Measurements from ENCODE around the gene ZNF581.

The ZNF581 gene

GRCh38 chr19:55663846-55664536 lies 20.5 kb downstream of the ZNF581 start:
- Histone ChIP-seq H3K9ac (ENCODE audit: low read length) (no peak overlapping the region), H3K36me3 (ENCODE audit: control insufficient read depth in 1 of 2, insufficient read depth in 2 of 2, low read depth in 1 of 2, low read length in 2 of 2) (peaks cover 90 to 98% of the 10 kb centered on the region in 2 experiments), H3K4me2 (ENCODE audit: low read length, poor library complexity, severe bottlenecking) (no peak overlapping the region), H3K18ac (ENCODE audit: low read depth in 1 of 2, low read length in 2 of 2) (no peak overlapping the region), H2BK12ac (ENCODE audit: low read length in 2 of 2) (no peak overlapping the region), H2AK5ac (ENCODE audit: low read length, severe bottlenecking) (no peak overlapping the region), H3K79me1 (replicated peaks; ENCODE audit: low read length, poor library complexity, severe bottlenecking) (peaks cover 18% of the 10 kb centered on the region), H2BK15ac (ENCODE audit: low read depth, poor library complexity, severe bottlenecking) (no peak overlapping the region), H3K4ac (ENCODE audit: low read depth in 1 of 2, low read length in 2 of 2) (no peak overlapping the region), H3K27me3 (ENCODE audit: control insufficient read depth in 1 of 2, insufficient read depth in 1 of 2, low read length in 2 of 2) (no peaks in the 10 kb centered on the region), H2BK120ac (ENCODE audit: low read depth, low read length) (no peak overlapping the region), H3K4me1 (ENCODE audit: control insufficient read depth, insufficient read depth, low read depth, low read length) (peaks cover 20% of the 10 kb centered on the region), H3K27ac (ENCODE audit: low read length, poor library complexity, severe bottlenecking) (no peak overlapping the region), H4K8ac (ENCODE audit: low read length) (no peak overlapping the region), H3K14ac (ENCODE audit: low read length in 2 of 2) (no peak overlapping the region), H3K4me3 (ENCODE audit: insufficient read depth in 1 of 2, low read depth in 1 of 2, low read length in 2 of 2) (no peak overlapping the region), H2AFZ (ENCODE audit: low read depth, low read length) (no peak overlapping the region), H3K23ac (ENCODE audit: low read length in 2 of 2) (no peak overlapping the region), H3K9me3 (ENCODE audit: control insufficient read depth, low read length) (no peaks in the 10 kb centered on the region), H4K91ac (ENCODE audit: low read length) (no peak overlapping the region), H2BK5ac (ENCODE audit: low read depth, low read length, poor library complexity, severe bottlenecking) (no peak overlapping the region)
- no peak for DNase-seq
- 91% methylated on average over 20 of the region's 20 CpGs for WGBS

DNA sequence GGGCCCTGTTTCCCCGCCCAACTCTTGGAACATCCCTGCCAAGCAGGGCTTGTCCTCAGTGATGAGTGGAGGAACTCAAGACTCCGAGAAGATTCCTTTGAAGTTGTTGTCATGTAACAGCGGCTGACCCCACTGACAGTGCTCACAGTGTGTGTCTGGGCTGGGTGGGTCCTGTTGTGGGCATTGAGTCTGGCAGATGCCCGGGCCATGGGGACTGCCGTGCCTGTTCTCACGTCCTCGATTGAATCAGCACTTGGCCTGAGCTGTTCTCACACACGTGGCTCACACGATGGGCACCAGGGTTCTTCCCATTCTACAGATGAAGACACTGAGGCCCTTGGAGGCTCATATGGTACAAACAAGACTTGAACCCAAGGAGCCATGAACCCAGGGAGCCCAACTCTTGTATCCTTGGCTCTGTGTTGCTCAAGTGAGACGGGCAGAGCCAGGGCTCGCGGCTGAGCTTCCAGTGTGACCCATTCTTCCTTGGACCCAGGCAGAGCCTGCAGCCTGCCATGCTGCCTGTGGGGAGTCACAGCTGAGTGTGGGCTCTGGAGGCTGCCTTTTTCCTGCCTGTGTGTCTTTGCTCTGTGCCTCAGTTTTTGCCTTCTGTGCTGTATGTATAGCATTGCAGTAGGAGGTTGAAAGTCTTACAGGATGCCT lies 23.0 kb downstream of the ZNF581 start:
- WGBS = 96% methylated on average over 12 of the region's 12 CpGs
- H3K79me1 ChIP-seq (replicated peaks; ENCODE audit: low read length, poor library complexity, severe bottlenecking) = peaks cover 18% of the 10 kb centered on the region

GRCh38 chr19:55667006-55667381 lies 23.5 kb downstream of the ZNF581 start:
- Histone ChIP-seq H3K27ac (ENCODE audit: low read length, poor library complexity, severe bottlenecking) (no peak overlapping the region), H3K4me3 (ENCODE audit: insufficient read depth in 1 of 2, low read depth in 1 of 2, low read length in 2 of 2) (no peak overlapping the region), H3K9ac (ENCODE audit: low read length) (no peak overlapping the region), H3K79me1 (replicated peaks; ENCODE audit: low read length, poor library complexity, severe bottlenecking) (peaks cover 16% of the 10 kb centered on the region), H3K4ac (ENCODE audit: low read depth in 1 of 2, low read length in 2 of 2) (no peak overlapping the region), H2AK5ac (ENCODE audit: low read length, severe bottlenecking) (no peak overlapping the region), H3K4me2 (ENCODE audit: low read length, poor library complexity, severe bottlenecking) (no peak overlapping the region), H3K14ac (ENCODE audit: low read length in 2 of 2) (no peak overlapping the region), H3K18ac (ENCODE audit: low read depth in 1 of 2, low read length in 2 of 2) (no peak overlapping the region), H3K4me1 (ENCODE audit: control insufficient read depth, insufficient read depth, low read depth, low read length) (peaks cover 28% of the 10 kb centered on the region), H2AFZ (ENCODE audit: low read depth, low read length) (no peak overlapping the region), H3K23ac (ENCODE audit: low read length in 2 of 2) (no peak overlapping the region), H3K36me3 (ENCODE audit: control insufficient read depth in 1 of 2, insufficient read depth in 2 of 2, low read depth in 1 of 2, low read length in 2 of 2) (peaks cover 85 to 94% of the 10 kb centered on the region in 2 experiments), H2BK5ac (ENCODE audit: low read depth, low read length, poor library complexity, severe bottlenecking) (no peak overlapping the region), H3K9me3 (ENCODE audit: control insufficient read depth, low read length) (no peaks in the 10 kb centered on the region), H4K8ac (ENCODE audit: low read length) (no peak overlapping the region), H4K91ac (ENCODE audit: low read length) (no peak overlapping the region), H2BK15ac (ENCODE audit: low read depth, poor library complexity, severe bottlenecking) (no peak overlapping the region), H3K27me3 (ENCODE audit: control insufficient read depth in 1 of 2, insufficient read depth in 1 of 2, low read length in 2 of 2) (no peaks in the 10 kb centered on the region), H2BK120ac (ENCODE audit: low read depth, low read length) (no peak overlapping the region), H2BK12ac (ENCODE audit: low read length in 2 of 2) (no peak overlapping the region)
- no peak for DNase-seq
- 100% methylated on average over 3 of the region's 4 CpGs for WGBS

More for the DNA sequence above, 23.0 kb downstream of the ZNF581 start:
- H3K23ac ChIP-seq (ENCODE audit: low read length in 2 of 2) = no peak overlapping the region
- H3K9me3 ChIP-seq (ENCODE audit: control insufficient read depth, low read length) = no peaks in the 10 kb centered on the region
- no peak overlapping the region for H2BK120ac ChIP-seq (ENCODE audit: low read depth, low read length)
- H3K9ac ChIP-seq (ENCODE audit: low read length) = no peak overlapping the region
- no peak overlapping the region for H3K18ac ChIP-seq (ENCODE audit: low read depth in 1 of 2, low read length in 2 of 2)
- no peak overlapping the region for H2AK5ac ChIP-seq (ENCODE audit: low read length, severe bottlenecking)
- no peaks in the 10 kb centered on the region for H3K27me3 ChIP-seq (ENCODE audit: control insufficient read depth in 1 of 2, insufficient read depth in 1 of 2, low read length in 2 of 2)
- H3K4ac ChIP-seq (ENCODE audit: low read depth in 1 of 2, low read length in 2 of 2) = no peak overlapping the region
- no peak overlapping the region for H3K27ac ChIP-seq (ENCODE audit: low read length, poor library complexity, severe bottlenecking)
- H3K14ac ChIP-seq (ENCODE audit: low read length in 2 of 2) = no peak overlapping the region
- no peak overlapping the region for H4K8ac ChIP-seq (ENCODE audit: low read length)
- H3K4me3 ChIP-seq (ENCODE audit: insufficient read depth in 1 of 2, low read depth in 1 of 2, low read length in 2 of 2) = no peak overlapping the region
- no peak for DNase-seq
- H2BK5ac ChIP-seq (ENCODE audit: low read depth, low read length, poor library complexity, severe bottlenecking) = no peak overlapping the region
- H2BK15ac ChIP-seq (ENCODE audit: low read depth, poor library complexity, severe bottlenecking) = no peak overlapping the region
- peaks cover 26% of the 10 kb centered on the region for H3K4me1 ChIP-seq (ENCODE audit: control insufficient read depth, insufficient read depth, low read depth, low read length)
- H2AFZ ChIP-seq (ENCODE audit: low read depth, low read length) = no peak overlapping the region
- no peak overlapping the region for H3K4me2 ChIP-seq (ENCODE audit: low read length, poor library complexity, severe bottlenecking)
- no peak overlapping the region for H4K91ac ChIP-seq (ENCODE audit: low read length)
- H2BK12ac ChIP-seq (ENCODE audit: low read length in 2 of 2) = no peak overlapping the region
- peaks cover 91 to 98% of the 10 kb centered on the region in 2 experiments for H3K36me3 ChIP-seq (ENCODE audit: control insufficient read depth in 1 of 2, insufficient read depth in 2 of 2, low read depth in 1 of 2, low read length in 2 of 2)

GRCh38 chr19:55667511-55667910 lies 24.1 kb downstream of the ZNF581 start:
- H3K36me3 ChIP-seq (ENCODE audit: control insufficient read depth in 1 of 2, insufficient read depth in 2 of 2, low read depth in 1 of 2, low read length in 2 of 2) = peaks cover 82 to 89% of the 10 kb centered on the region in 2 experiments
- H3K4me1 ChIP-seq (ENCODE audit: control insufficient read depth, insufficient read depth, low read depth, low read length) = peaks cover 30% of the 10 kb centered on the region
- no peaks in the 10 kb centered on the region for H3K27me3 ChIP-seq (ENCODE audit: control insufficient read depth in 1 of 2, insufficient read depth in 1 of 2, low read length in 2 of 2)
- no peak overlapping the region for H2AFZ ChIP-seq (ENCODE audit: low read depth, low read length)
- H3K79me1 ChIP-seq (replicated peaks; ENCODE audit: low read length, poor library complexity, severe bottlenecking) = peaks cover 14% of the 10 kb centered on the region
- no peak overlapping the region for H2AK5ac ChIP-seq (ENCODE audit: low read length, severe bottlenecking)
- H3K9ac ChIP-seq (ENCODE audit: low read length) = no peak overlapping the region
- no peak overlapping the region for H2BK120ac ChIP-seq (ENCODE audit: low read depth, low read length)
- no peak overlapping the region for H3K23ac ChIP-seq (ENCODE audit: low read length in 2 of 2)
- 97% methylated on average over 12 of the region's 12 CpGs for WGBS
- DNase-seq = no peak
- H2BK5ac ChIP-seq (ENCODE audit: low read depth, low read length, poor library complexity, severe bottlenecking) = no peak overlapping the region
- no peak overlapping the region for H3K14ac ChIP-seq (ENCODE audit: low read length in 2 of 2)
- no peak overlapping the region for H4K91ac ChIP-seq (ENCODE audit: low read length)
- H3K27ac ChIP-seq (ENCODE audit: low read length, poor library complexity, severe bottlenecking) = no peak overlapping the region
- H3K4ac ChIP-seq (ENCODE audit: low read depth in 1 of 2, low read length in 2 of 2) = no peak overlapping the region
- no peak overlapping the region for H2BK15ac ChIP-seq (ENCODE audit: low read depth, poor library complexity, severe bottlenecking)
- no peak overlapping the region for H4K8ac ChIP-seq (ENCODE audit: low read length)
- H2BK12ac ChIP-seq (ENCODE audit: low read length in 2 of 2) = no peak overlapping the region
- no peak overlapping the region for H3K4me3 ChIP-seq (ENCODE audit: insufficient read depth in 1 of 2, low read depth in 1 of 2, low read length in 2 of 2)
- no peaks in the 10 kb centered on the region for H3K9me3 ChIP-seq (ENCODE audit: control insufficient read depth, low read length)
- no peak overlapping the region for H3K18ac ChIP-seq (ENCODE audit: low read depth in 1 of 2, low read length in 2 of 2)
- H3K4me2 ChIP-seq (ENCODE audit: low read length, poor library complexity, severe bottlenecking) = no peak overlapping the region

All from mesenchymal stem cell (in vitro differentiated cells and primary cell).